HCT116 (cell line): ENCODE results near the gene COL19A1. TPM values are rescaled to one million over a fixed set of nuclear protein-coding genes. Genes with fewer than 3 reads are reported as not detected.
A peak's percentile ranks its signal among the peaks of the same experiment; 100 is the strongest.

ENCODE experiments used
- ATAC-seq: fragments of 200-7000 bp; cut with Tn5 transposase; 2 replicates; pipeline ENCODE4 v1.9.1; 2020; ENCODE audit warnings: mild to moderate bottlenecking, moderate library complexity
- BruUV-seq: library from RNA; stranded (reverse); fragments of 400-500 nt; replicated peaks from 2 replicates; lab custom pipeline; 2021; lab: Mats Ljungman, UMichigan
- CTCF ChIA-PET: fragments of 300-600 bp; sonication (Branson Sonifier 250); formaldehyde crosslinking; loops from one replicate; lab custom pipeline; 2021; ENCODE audit warnings: antibody characterized with exemption; lab: Charles Lee
- POLR2A ChIA-PET: fragments of 300-600, 350-600 bp; sonication (Branson Sonifier 250); formaldehyde crosslinking; loops from one replicate; lab custom pipeline; 2021; ENCODE audit warnings: antibody characterized with exemption; lab: Charles Lee
- RAD21 ChIA-PET, 2 experiments: fragments of 300-600 bp; sonication (Branson Sonifier 250); formaldehyde crosslinking; loops; one replicate each; lab custom pipeline; 2023; ENCODE audit warnings: low total read pairs in 2 of 2; ENCODE audit not compliant: uncharacterized antibody in 2 of 2, unreplicated experiment in 2 of 2, low non-redundant PET in 1 of 2; lab: Charles Lee
- DNase-seq: peaks from one replicate; pipeline ENCODE4 v3.0.0-alpha.2; 2010; ENCODE audit warnings: low read depth, low spot score
- H2AFZ ChIP-seq: fragments of 200-600 bp; shearing (Covaris generic), sonication (generic); 2 replicates; pipeline ENCODE4 v1.6.1; 2017; ENCODE audit warnings: low read depth, mixed run types, mixed read lengths, antibody characterized with exemption, low read length; ENCODE audit not compliant: poor library complexity, severe bottlenecking
- H3K27ac ChIP-seq: 2 replicates; pipeline ENCODE4 v1.5.1; 2012; ENCODE audit warnings: low read depth, low read length
- H3K27me3 ChIP-seq: fragments of 200-600 bp; sonication (generic); 2 replicates; pipeline ENCODE4 v1.6.1; 2016; ENCODE audit warnings: mixed run types, low read length, mixed read lengths; ENCODE audit not compliant: insufficient read depth
- H3K36me3 ChIP-seq, 2 experiments: fragments of 200-500 bp in 1 of 2; fragments of 200-600 bp in 1 of 2; sonication (Bioruptor generic) in 1 of 2; sonication (generic) in 1 of 2; 2 replicates each; pipeline versions ENCODE4 v1.5.1 to v1.6.1; 2014 to 2016; ENCODE audit warnings: low read length in 2 of 2, inconsistent platforms in 1 of 2, mixed read lengths in 1 of 2, mixed run types in 1 of 2; ENCODE audit not compliant: insufficient read depth in 2 of 2, control insufficient read depth in 1 of 2
- H3K4me1 ChIP-seq, 2 experiments: fragments of 200-600 bp in 1 of 2; sonication (generic) in 1 of 2; 2 replicates each; pipeline versions ENCODE4 v1.5.1 to v1.6.1; 2012 to 2017; ENCODE audit warnings: low read length in 2 of 2, inconsistent platforms in 1 of 2, mild to moderate bottlenecking in 1 of 2, mixed read lengths in 1 of 2, mixed run types in 1 of 2, moderate library complexity in 1 of 2; ENCODE audit not compliant: insufficient read depth in 2 of 2, control insufficient read depth in 1 of 2
- H3K4me2 ChIP-seq: fragments of 200-600 bp; sonication (generic); 2 replicates; pipeline ENCODE4 v1.6.1; 2017; ENCODE audit warnings: mixed run types, low read length, mixed read lengths
- H3K4me3 ChIP-seq, 2 experiments: fragments of 200-600 bp in 1 of 2; sonication (generic) in 1 of 2; replicated peaks in 1 of 2; 2 replicates each; pipeline ENCODE4 v1.5.1; 2011 to 2016; ENCODE audit warnings: low read length in 2 of 2, control low read depth in 1 of 2, low read depth in 1 of 2, mild to moderate bottlenecking in 1 of 2, mixed read lengths in 1 of 2, mixed run types in 1 of 2
- H3K79me2 ChIP-seq: fragments of 200-600 bp; sonication (generic); 2 replicates; pipeline ENCODE4 v1.6.1; 2017; ENCODE audit warnings: mild to moderate bottlenecking, mixed run types, low read length, moderate library complexity, mixed read lengths; ENCODE audit not compliant: insufficient read depth
- H3K9ac ChIP-seq: fragments of 200-600 bp; sonication (generic); 2 replicates; pipeline ENCODE4 v1.6.1; 2016; ENCODE audit warnings: low read length, mixed read lengths
- H3K9me2 ChIP-seq: fragments of 200-600 bp; sonication (generic), shearing (Covaris generic); 2 replicates; pipeline ENCODE4 v1.6.1; 2017; ENCODE audit warnings: mixed run types, mild to moderate bottlenecking, moderate library complexity; ENCODE audit not compliant: insufficient read depth
- H3K9me3 ChIP-seq, 2 experiments: fragments of 200-500 bp in 1 of 2; fragments of 200-600 bp in 1 of 2; sonication (Bioruptor generic) in 1 of 2; sonication (generic) in 1 of 2; 2 replicates each; pipeline ENCODE4 v1.6.1; 2014 to 2017; ENCODE audit warnings: low read length in 2 of 2, mixed read lengths in 2 of 2, inconsistent platforms in 1 of 2, low read depth in 1 of 2, mild to moderate bottlenecking in 1 of 2, mixed run types in 1 of 2, moderate library complexity in 1 of 2; ENCODE audit not compliant: control insufficient read depth in 1 of 2, insufficient read depth in 1 of 2
- H4K20me1 ChIP-seq: fragments of 200-600 bp; sonication (generic), shearing (Covaris generic); 2 replicates; pipeline ENCODE4 v1.6.1; 2017; ENCODE audit warnings: mixed run types, mild to moderate bottlenecking, moderate library complexity; ENCODE audit not compliant: insufficient read depth
- CBX3 ChIP-seq: IDR thresholded peaks from 2 replicates; pipeline ENCODE4 v1.6.1; 2012; ENCODE audit warnings: low read depth
- CTCF ChIP-seq, 3 experiments: fragments of 200-600 bp in 1 of 3; sonication (generic) in 1 of 3; IDR thresholded peaks in 2 of 3; conservative IDR thresholded peaks in 1 of 3; 2 replicates each; pipeline ENCODE4 v1.5.1; 2012 to 2017; ENCODE audit warnings: low read depth in 2 of 3, low read length in 2 of 3, antibody characterized with exemption in 1 of 3, borderline replicate concordance in 1 of 3, control low read depth in 1 of 3, mild to moderate bottlenecking in 1 of 3, mixed read lengths in 1 of 3, mixed run types in 1 of 3, moderate library complexity in 1 of 3; ENCODE audit not compliant: insufficient read depth in 1 of 3
- POLR2AphosphoS5 ChIP-seq: IDR thresholded peaks from 2 replicates; pipeline ENCODE4 v1.6.1; 2011; ENCODE audit warnings: mild to moderate bottlenecking, low read depth, low read length, moderate library complexity
- RAD21 ChIP-seq: IDR thresholded peaks from 2 replicates; pipeline ENCODE4 v1.6.1; 2012; ENCODE audit warnings: low read depth, mild to moderate bottlenecking
- intact Hi-C: fragments of 100-400 bp; cut with micrococcal nuclease; formaldehyde crosslinking; loops from 2 replicates; pipeline ENCODE4 v1.10.0; 2022
- total RNA-seq: library from RNA; stranded (reverse); gene quantifications from one replicate; pipeline ENCODE4 v1.2.1, GENCODE V29; 2021; ENCODE audit not compliant: unreplicated experiment

Gene COL19A1
- total RNA-seq, 1 experiment from 2014 or later = not detected

DNA sequence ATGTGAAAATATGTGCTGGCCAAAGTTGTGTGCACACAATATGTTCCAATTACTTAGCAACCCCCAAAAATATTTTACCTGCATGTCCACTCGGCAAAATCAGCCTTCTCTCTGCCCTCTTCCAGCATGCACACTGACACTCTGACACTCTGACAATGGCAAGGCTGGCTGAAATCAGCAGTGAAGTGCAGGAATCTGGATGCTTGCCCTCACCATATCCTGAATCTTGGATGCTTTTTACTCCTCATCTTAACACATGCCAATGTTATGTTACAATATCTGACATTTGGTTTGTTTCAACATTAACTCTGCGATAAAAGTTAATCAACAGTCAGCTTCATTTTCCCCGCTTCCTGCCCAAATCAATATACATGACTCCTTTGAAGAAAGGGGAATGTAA, 233.4 kb downstream of the COL19A1 start:
- DNase-seq = no peak
- H3K9ac ChIP-seq = no peak overlapping the region
- H3K4me2 ChIP-seq = no peak overlapping the region
- H2AFZ ChIP-seq = no peak overlapping the region
- H3K4me3 ChIP-seq = no peak overlapping the region
- no peaks in the 10 kb centered on the region for H4K20me1 ChIP-seq
- H3K9me3 ChIP-seq = no peaks in the 10 kb centered on the region
- H3K27me3 ChIP-seq = peaks cover 11% of the 10 kb centered on the region
- no peaks in the 10 kb centered on the region for H3K4me1 ChIP-seq
- H3K36me3 ChIP-seq = no peaks in the 10 kb centered on the region
- TF ChIP-seq CBX3 = no peak
- TF ChIP-seq, all 23 proteins: peak for 0
- no TSS peak for BruUV-seq
- intact Hi-C loops = no loop called here
- ChIA-PET POLR2A (no interaction called here), RAD21 (no interaction called here), CTCF (no interaction called here)
- ATAC-seq = no peak
- no peaks in the 10 kb centered on the region for H3K79me2 ChIP-seq
- H3K27ac ChIP-seq = no peak overlapping the region
- no peaks in the 10 kb centered on the region for H3K9me2 ChIP-seq

GRCh38 chr6:70103798-70104197, 237.4 kb downstream of the COL19A1 start:
- H3K4me2 ChIP-seq = no peak overlapping the region
- no peaks in the 10 kb centered on the region for H3K79me2 ChIP-seq
- CTCF ChIA-PET = no interaction called here
- no peaks in the 10 kb centered on the region for H3K9me3 ChIP-seq
- no peaks in the 10 kb centered on the region for H4K20me1 ChIP-seq
- no TSS peak for BruUV-seq
- no peak overlapping the region for H3K4me3 ChIP-seq
- H3K27me3 ChIP-seq = peaks cover 33% of the 10 kb centered on the region
- TF ChIP-seq CTCF (IDR thresholded peaks at IDR 0.05 in 2 of 3, conservative IDR thresholded peaks at IDR 0.05 in 1 of 3; ENCODE audit: borderline replicate concordance in 1 of 3, insufficient read depth in 1 of 3, low read depth in 2 of 3, low read length in 2 of 3) (peak; percentile 3 to 83 (median 75); a peak in 4 of 6 replicates), POLR2AphosphoS5 (no peak), RAD21 (0 out of 2 replicates have a peak, but pooled peaks have one; percentile 8)
- TF ChIP-seq, all 23 proteins: peak for 2
- Histone ChIP-seq H3K9me2 (no peaks in the 10 kb centered on the region), H3K4me1 (no peaks in the 10 kb centered on the region), H3K27ac (no peak overlapping the region), H3K36me3 (no peaks in the 10 kb centered on the region), H3K9ac (no peak overlapping the region), H2AFZ (no peak overlapping the region)
- peak; percentile 3 for DNase-seq
- ChIA-PET POLR2A (no interaction called here), RAD21 (no interaction called here)
- ATAC-seq = no peak
- intact Hi-C loops = loop anchor here (2.0 kb wide), 1 partner anchor 63 kb away; no protein-coding TSS in a partner anchor
